GM12874 (cell line): ENCODE data around the gene UXS1.

ENCODE experiments used
- TF ChIP-seq, protein P1 (sequence below): IDR thresholded peaks from 2 replicates; pipeline ENCODE4 v1.5.1; 2011; ENCODE audit warnings: low read depth, mild to moderate bottlenecking, control low read depth, low read length, moderate library complexity; ENCODE audit not compliant: insufficient read depth

The UXS1 gene

DNA sequence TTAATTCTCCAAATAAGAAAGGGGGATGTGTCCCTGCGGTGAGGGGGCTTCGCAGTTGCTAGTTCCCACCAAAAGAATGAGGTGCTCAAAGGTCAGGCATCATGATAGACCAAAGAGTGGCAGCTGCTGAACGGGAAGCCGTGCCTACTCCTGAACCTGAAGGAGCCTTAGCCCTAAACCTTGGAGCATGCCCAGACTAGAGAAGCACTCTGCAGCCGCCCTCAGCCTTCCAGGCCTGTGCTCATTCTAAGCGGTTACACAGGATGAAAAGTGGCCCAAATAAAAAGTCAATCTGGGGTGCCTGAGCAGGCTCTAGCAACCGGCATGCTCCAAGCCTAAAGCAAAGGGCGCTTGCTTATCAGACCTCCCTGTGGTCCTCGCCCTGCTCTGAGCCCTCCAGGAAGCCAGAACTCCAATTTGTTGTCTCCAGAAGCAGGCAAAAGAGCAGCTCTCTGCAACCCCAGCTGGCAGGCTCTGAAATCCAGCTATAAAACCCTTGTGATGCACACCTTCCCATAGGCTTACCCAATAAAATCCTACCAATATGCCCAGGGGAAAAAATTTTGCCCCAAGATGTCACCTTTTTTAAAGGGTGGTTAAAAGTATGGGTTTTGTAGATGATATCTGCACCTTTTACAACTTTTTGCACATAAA lies 17.5 kb downstream of the UXS1 start:
- TF ChIP-seq, protein P1, sequence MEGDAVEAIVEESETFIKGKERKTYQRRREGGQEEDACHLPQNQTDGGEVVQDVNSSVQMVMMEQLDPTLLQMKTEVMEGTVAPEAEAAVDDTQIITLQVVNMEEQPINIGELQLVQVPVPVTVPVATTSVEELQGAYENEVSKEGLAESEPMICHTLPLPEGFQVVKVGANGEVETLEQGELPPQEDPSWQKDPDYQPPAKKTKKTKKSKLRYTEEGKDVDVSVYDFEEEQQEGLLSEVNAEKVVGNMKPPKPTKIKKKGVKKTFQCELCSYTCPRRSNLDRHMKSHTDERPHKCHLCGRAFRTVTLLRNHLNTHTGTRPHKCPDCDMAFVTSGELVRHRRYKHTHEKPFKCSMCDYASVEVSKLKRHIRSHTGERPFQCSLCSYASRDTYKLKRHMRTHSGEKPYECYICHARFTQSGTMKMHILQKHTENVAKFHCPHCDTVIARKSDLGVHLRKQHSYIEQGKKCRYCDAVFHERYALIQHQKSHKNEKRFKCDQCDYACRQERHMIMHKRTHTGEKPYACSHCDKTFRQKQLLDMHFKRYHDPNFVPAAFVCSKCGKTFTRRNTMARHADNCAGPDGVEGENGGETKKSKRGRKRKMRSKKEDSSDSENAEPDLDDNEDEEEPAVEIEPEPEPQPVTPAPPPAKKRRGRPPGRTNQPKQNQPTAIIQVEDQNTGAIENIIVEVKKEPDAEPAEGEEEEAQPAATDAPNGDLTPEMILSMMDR, result no peak

DNA sequence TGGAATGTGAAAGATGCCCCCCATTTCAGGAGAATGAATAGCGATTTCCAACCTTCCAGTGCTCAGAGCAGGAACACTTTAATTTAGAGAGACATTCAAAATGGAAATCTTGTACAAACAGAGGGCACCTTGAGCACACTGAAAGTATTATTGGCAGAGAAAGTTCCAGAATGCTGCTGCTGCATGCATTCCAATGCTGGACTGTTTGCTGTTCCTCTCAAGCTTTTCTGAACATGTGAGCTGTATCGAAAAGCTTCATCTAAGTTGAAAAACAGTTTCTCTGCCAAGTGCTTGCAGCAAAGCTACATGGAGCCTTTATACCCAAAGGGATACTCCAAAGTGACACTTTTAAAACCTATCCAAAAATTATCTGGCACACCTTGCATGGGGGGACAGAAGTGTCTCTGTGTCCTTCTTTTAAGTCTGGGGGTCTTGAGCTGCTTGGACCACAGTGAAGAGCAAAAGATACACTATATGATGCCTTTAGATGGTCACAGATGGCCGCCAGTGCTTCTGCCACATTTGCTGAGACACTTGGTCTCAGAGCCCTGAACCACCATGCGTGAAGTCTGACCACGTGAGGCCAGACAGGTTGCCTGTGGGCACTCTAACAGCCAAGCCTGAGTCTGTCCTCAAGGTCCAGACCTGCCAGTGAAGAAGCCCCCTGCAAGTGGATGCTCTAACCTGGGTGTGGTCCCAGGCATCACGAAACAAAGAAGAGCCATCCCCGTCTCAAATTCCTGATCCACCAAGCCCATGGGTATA lies 18.8 kb downstream of the UXS1 start:
- TF ChIP-seq, protein P1, result no peak

DNA sequence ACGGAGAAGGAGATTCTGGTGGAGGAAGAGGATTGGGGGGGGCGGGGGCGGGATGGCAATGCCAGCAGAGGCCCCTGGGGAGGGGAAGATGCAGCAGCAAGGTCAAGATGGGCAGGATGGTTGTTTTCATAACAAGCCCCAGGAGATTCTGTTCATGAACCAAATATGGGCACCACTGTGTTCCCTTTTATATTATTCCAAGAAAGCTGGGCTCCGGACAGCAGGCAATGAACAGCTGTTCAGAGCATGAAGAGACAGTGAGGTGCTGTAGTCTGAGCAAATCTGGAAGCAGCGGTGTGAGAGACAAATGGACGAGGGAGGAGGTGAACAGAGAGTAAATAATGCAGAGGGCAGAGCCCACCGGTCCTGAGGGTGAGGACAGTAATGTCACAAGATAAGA lies 20.0 kb downstream of the UXS1 start:
- TF ChIP-seq, protein P1, result no peak

DNA sequence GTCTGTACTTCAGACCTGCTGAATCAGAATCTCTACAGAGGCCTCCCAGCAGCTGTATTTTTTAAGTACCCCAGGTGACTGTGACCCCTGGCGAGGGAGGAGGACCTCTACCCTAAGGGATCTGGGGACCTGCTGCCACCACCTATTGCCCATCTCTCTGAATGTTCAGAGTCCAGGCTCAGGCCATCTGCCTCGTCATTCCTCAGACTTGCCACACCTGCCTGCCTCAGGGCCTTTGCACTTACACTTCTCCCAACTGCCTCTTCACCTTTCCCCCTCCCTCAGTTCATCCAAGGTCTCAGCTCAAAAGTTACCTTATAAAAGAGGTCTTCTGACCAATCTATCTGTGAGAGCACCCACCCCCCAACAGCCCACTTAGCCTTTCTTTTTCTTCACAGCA lies 21.5 kb downstream of the UXS1 start:
- TF ChIP-seq, protein P1, result no peak

GRCh38 chr2:106168657-106169056 lies 25.4 kb downstream of the UXS1 start:
- TF ChIP-seq, protein P1, result no peak

- TF ChIP-seq, protein P1, result no peak
Observed at GRCh38 chr2:106167067-106167466, 27.0 kb downstream of the UXS1 start.

- TF ChIP-seq, protein P1, result no peak
Observed at GRCh38 chr2:106165561-106165960, 28.5 kb downstream of the UXS1 start.
